ENCODE data around the gene CDH22. TPM values are rescaled to one million over a fixed set of nuclear protein-coding genes. Genes with fewer than 3 reads are reported as not detected.

CDH22 gene
- polyA plus RNA-seq, 5 donors = 0.04 to 0.12 (median 0.06) TPM

Other genes starting within 250 kb of the CDH22 start
- gene NCOA5, start 218.5 kb downstream of the CDH22 start, polyA plus RNA-seq (ENCODE audit: insufficient read depth in 1 of 5, insufficient read length in 5 of 5, low replicate concordance in 1 of 5) = 10 to 100 TPM; 45.0 to 58.9 (median 49.9) TPM
- 10 to 100 TPM; 13.7 to 19.4 (median 17.1) TPM for gene CD40, start 190.2 kb downstream of the CDH22 start, polyA plus RNA-seq (ENCODE audit: insufficient read depth in 1 of 5, insufficient read length in 5 of 5, low replicate concordance in 1 of 5)
- gene ELMO2, start 98.1 kb upstream of the CDH22 start, polyA plus RNA-seq (ENCODE audit: insufficient read depth in 1 of 5, insufficient read length in 5 of 5, low replicate concordance in 1 of 5) = 10 to 100 TPM; 56.3 to 66.9 (median 63.6) TPM
- gene ZNF334, start 205.1 kb upstream of the CDH22 start, polyA plus RNA-seq (ENCODE audit: insufficient read depth in 1 of 5, insufficient read length in 5 of 5, low replicate concordance in 1 of 5) = 10 to 100 TPM; 24.5 to 52.5 (median 43.4) TPM
- gene OCSTAMP, start 242.2 kb upstream of the CDH22 start, polyA plus RNA-seq (ENCODE audit: insufficient read depth in 1 of 5, insufficient read length in 5 of 5, low replicate concordance in 1 of 5) = not detected

Data from right lung (tissue), 5 donors.